ENCODE data around the gene WDR55.

DNA sequence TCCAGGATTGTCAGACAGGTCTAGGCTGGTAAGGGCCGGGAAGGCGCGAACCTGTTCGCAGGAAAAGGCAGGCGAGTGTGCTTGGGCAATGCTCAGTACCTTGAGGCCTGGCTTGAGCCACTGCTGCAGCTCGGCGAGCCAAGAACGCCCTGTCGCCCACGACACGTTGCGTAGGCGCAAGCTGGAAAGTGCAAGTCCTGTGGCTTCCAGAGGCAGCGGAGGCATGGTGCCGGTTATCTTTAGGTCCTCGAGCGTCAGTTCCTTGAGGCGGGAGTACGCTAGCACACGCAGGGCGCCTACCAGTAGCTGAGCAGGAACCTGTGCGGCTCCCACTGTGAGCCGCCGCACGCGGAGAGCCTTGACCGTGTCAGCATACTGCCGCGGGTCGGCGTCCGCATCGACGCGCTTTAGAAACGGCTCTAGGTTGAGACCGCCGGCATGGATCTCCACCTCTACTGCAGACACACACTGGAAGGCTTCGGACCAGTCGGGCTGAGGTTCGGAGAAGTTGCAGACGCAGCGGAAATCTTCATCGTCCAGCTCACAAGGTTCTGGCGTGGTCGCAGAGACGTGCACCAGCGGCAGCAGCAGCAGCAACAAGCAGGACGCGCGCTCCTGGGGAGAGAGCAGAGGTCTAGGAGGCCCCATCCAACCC lies 32.2 kb upstream of the WDR55 start:
- TF ChIP-seq CTCF (optimal IDR thresholded peaks at IDR 0.05 in 1 of 3, IDR thresholded peaks at IDR 0.05 in 1 of 3, conservative IDR thresholded peaks at IDR 0.05 in 1 of 3; ENCODE audit: extremely low read depth in 1 of 3, insufficient read depth in 2 of 3, low read length in 3 of 3) (no peak), EZH2 (IDR thresholded peaks at IDR 0.05; ENCODE audit: low read length) (no peak)
